IMR-90 (cell line): ENCODE results near the gene CHRNB1. TPM values are rescaled to one million over a fixed set of nuclear protein-coding genes. Genes with fewer than 3 reads are reported as not detected.

Experiments used
- ATAC-seq: fragments of 200-7000 bp; cut with Tn5 transposase; 2 replicates; pipeline ENCODE4 v1.9.1; 2020; ENCODE audit warnings: low read depth, mild to moderate bottlenecking, moderate library complexity
- BruUV-seq: library from RNA; stranded (reverse); fragments of 400-500 nt; replicated peaks from 2 replicates; lab custom pipeline; 2021; lab: Mats Ljungman, UMichigan
- CTCF ChIA-PET: fragments of 300-600 bp; formaldehyde crosslinking; extraction: SDS; loops from one replicate; lab custom pipeline; 2021; ENCODE audit warnings: antibody characterized with exemption; lab: Yijun Ruan, JAX
- POLR2A ChIA-PET: fragments of 300-600 bp; sonication (Branson Sonifier 250); formaldehyde crosslinking; loops from one replicate; lab custom pipeline; 2022; ENCODE audit warnings: antibody characterized with exemption; ENCODE audit not compliant: unreplicated experiment; lab: Charles Lee
- DNase-seq: peaks from one replicate; pipeline ENCODE4 v3.0.0; 2013
- H2AFZ ChIP-seq: replicated peaks from 2 replicates; pipeline ENCODE3; 2013; ENCODE audit warnings: low read length, mild to moderate bottlenecking; ENCODE audit not compliant: poor library complexity
- H2AK5ac ChIP-seq: 2 replicates; pipeline ENCODE4 v1.6.1; 2013; ENCODE audit warnings: low read depth, low read length, inconsistent platforms
- H2AK9ac ChIP-seq: replicated peaks from 2 replicates; pipeline ENCODE3; 2013; ENCODE audit warnings: mild to moderate bottlenecking, low read depth, low read length, moderate library complexity; ENCODE audit not compliant: poor library complexity
- H2BK120ac ChIP-seq: 2 replicates; pipeline ENCODE4 v1.6.1; 2013; ENCODE audit warnings: low read depth, low read length, inconsistent platforms
- H2BK15ac ChIP-seq: 3 replicates; pipeline ENCODE4 v1.6.1; 2013; ENCODE audit warnings: low read depth, low read length, inconsistent platforms
- H2BK20ac ChIP-seq: 2 replicates; pipeline ENCODE4 v1.6.1; 2013; ENCODE audit warnings: low read depth, mild to moderate bottlenecking, inconsistent platforms, low read length, moderate library complexity
- H2BK5ac ChIP-seq: 2 replicates; pipeline ENCODE4 v1.6.1; 2013; ENCODE audit warnings: mild to moderate bottlenecking, low read depth, low read length, inconsistent platforms; ENCODE audit not compliant: poor library complexity, severe bottlenecking
- H3K14ac ChIP-seq: replicated peaks from 2 replicates; pipeline ENCODE4 v1.6.1; 2013; ENCODE audit warnings: low read depth, low read length, inconsistent platforms
- H3K18ac ChIP-seq: 2 replicates; pipeline ENCODE4 v1.6.1; 2013; ENCODE audit warnings: low read depth, low read length, control low read depth
- H3K23ac ChIP-seq: 2 replicates; pipeline ENCODE4 v1.6.1; 2013; ENCODE audit warnings: low read depth, low read length, inconsistent platforms
- H3K27ac ChIP-seq: 2 replicates; pipeline ENCODE4 v1.5.1; 2013; ENCODE audit warnings: mild to moderate bottlenecking, control low read depth, low read length; ENCODE audit not compliant: insufficient read depth
- H3K27me3 ChIP-seq: 2 replicates; pipeline ENCODE4 v1.6.1; 2013; ENCODE audit warnings: low read length; ENCODE audit not compliant: control insufficient read depth, insufficient read depth
- H3K36me3 ChIP-seq: 2 replicates; pipeline ENCODE4 v1.6.1; 2013; ENCODE audit warnings: low read length, mixed read lengths; ENCODE audit not compliant: control insufficient read depth, insufficient read depth
- H3K4ac ChIP-seq: 2 replicates; pipeline ENCODE4 v1.6.1; 2013; ENCODE audit warnings: low read depth, low read length, inconsistent platforms
- H3K4me1 ChIP-seq: 2 replicates; pipeline ENCODE4 v1.6.1; 2013; ENCODE audit warnings: low read length, mixed read lengths; ENCODE audit not compliant: control insufficient read depth, insufficient read depth
- H3K4me2 ChIP-seq: 2 replicates; pipeline ENCODE4 v1.6.1; 2013; ENCODE audit warnings: low read depth, mild to moderate bottlenecking, control low read depth, low read length, moderate library complexity
- H3K4me3 ChIP-seq: 2 replicates; pipeline ENCODE4 v1.5.1; 2013; ENCODE audit warnings: low read depth, mild to moderate bottlenecking, control low read depth, low read length, moderate library complexity; ENCODE audit not compliant: insufficient read depth
- H3K56ac ChIP-seq: 2 replicates; pipeline ENCODE4 v1.6.1; 2013; ENCODE audit warnings: low read length, inconsistent platforms; ENCODE audit not compliant: insufficient read depth; ENCODE audit errors: extremely low read depth
- H3K79me1 ChIP-seq, 2 experiments: 2 replicates each; pipeline ENCODE4 v1.6.1; 2013; ENCODE audit warnings: low read length in 2 of 2, inconsistent platforms in 1 of 2, low read depth in 1 of 2
- H3K9ac ChIP-seq: 2 replicates; pipeline ENCODE4 v1.6.1; 2013; ENCODE audit warnings: low read depth, low read length, control low read depth
- H3K9me1 ChIP-seq: 2 replicates; pipeline ENCODE4 v1.6.1; 2013; ENCODE audit warnings: low read length, inconsistent platforms; ENCODE audit not compliant: insufficient read depth
- H3K9me3 ChIP-seq: 2 replicates; pipeline ENCODE4 v1.6.1; 2013; ENCODE audit warnings: low read length; ENCODE audit not compliant: control insufficient read depth, insufficient read depth
- H4K20me1 ChIP-seq: 2 replicates; pipeline ENCODE4 v1.6.1; 2013; ENCODE audit warnings: low read length, inconsistent platforms; ENCODE audit not compliant: insufficient read depth
- H4K5ac ChIP-seq: 2 replicates; pipeline ENCODE4 v1.6.1; 2013; ENCODE audit warnings: mild to moderate bottlenecking, low read depth, low read length, control low read depth
- H4K8ac ChIP-seq, 2 experiments: 2 replicates each; pipeline ENCODE4 v1.6.1; 2013; ENCODE audit warnings: low read depth in 2 of 2, low read length in 2 of 2, control low read depth in 1 of 2, inconsistent platforms in 1 of 2
- H4K91ac ChIP-seq: 2 replicates; pipeline ENCODE4 v1.6.1; 2013; ENCODE audit warnings: low read depth, low read length, inconsistent platforms; ENCODE audit not compliant: insufficient read depth
- CEBPB ChIP-seq: IDR thresholded peaks from 2 replicates; pipeline ENCODE4 v1.6.1; 2012; ENCODE audit warnings: low read depth, low read length, improper control_type of control experiment
- CHD1 ChIP-seq: IDR thresholded peaks from 2 replicates; pipeline ENCODE4 v1.6.1; 2012; ENCODE audit warnings: low read depth, low read length, improper control_type of control experiment
- ELK1 ChIP-seq: fragments of 150-350 bp; IDR thresholded peaks from 2 replicates; pipeline ENCODE4 v1.6.1; 2016; ENCODE audit warnings: low read depth, mild to moderate bottlenecking, low read length, moderate library complexity, borderline replicate concordance
- MAFK ChIP-seq: IDR thresholded peaks from 2 replicates; pipeline ENCODE4 v1.6.1; 2012; ENCODE audit warnings: low read depth, low read length, improper control_type of control experiment
- RAD21 ChIP-seq: IDR thresholded peaks from 2 replicates; pipeline ENCODE4 v1.6.1; 2012; ENCODE audit warnings: low read length, improper control_type of control experiment
- WGBS, 2 experiments: methylation state at CpG; one replicate each; pipeline versions ENCODE4 v1.1.5 to v1.1.7; 2013; ENCODE audit warnings: missing lambda C conversion rate in 2 of 2; ENCODE audit not compliant: insufficient read length in 1 of 2; ENCODE audit errors: extremely low coverage in 2 of 2; 5-methylcytosine and 5-hydroxymethylcytosine counted together
- dilution Hi-C: fragments of 300-500 bp; cut with HindIII; formaldehyde crosslinking; loops from one replicate; pipeline ENCODE4 v1.14.3; 2018; ENCODE audit warnings: low sequenced_read_pairs; ENCODE audit not compliant: unreplicated experiment
- in situ Hi-C: fragments of 300-500 bp; cut with MboI; formaldehyde crosslinking; loops from 3 replicates; pipeline ENCODE4 v1.14.3; 2019; ENCODE audit warnings: low sequenced_read_pairs, inconsistent platforms, mixed read lengths
- intact Hi-C: fragments of 100-400 bp; cut with micrococcal nuclease; formaldehyde crosslinking; loops from 2 replicates; pipeline ENCODE4 v1.10.0; 2022
- polyA plus RNA-seq, 3 experiments: library from polyadenylated mRNA; depleted of rRNA; stranded (reverse); fragments of >200 nt; gene quantifications; 2 replicates each; pipeline ENCODE4 v1.2.3, GENCODE V29; 2012; ENCODE audit warnings: low replicate concordance in 1 of 3
- total RNA-seq: library from RNA; depleted of rRNA; stranded (reverse); fragments of >200 nt; gene quantifications from 2 replicates; pipeline ENCODE4 v1.2.3, GENCODE V29; 2012

Gene CHRNB1
- total and polyA plus RNA-seq, 2 of the 4 experiments (the other 2 are of a cell fraction) = 4.3 to 6.0 TPM

GRCh38 chr17:7405350-7406234, 39.3 kb upstream of the CHRNB1 start (continued):
- no peak for TF ChIP-seq ELK1

GRCh38 chr17:7406235-7406825, 38.5 kb upstream of the CHRNB1 start:
- Histone ChIP-seq H3K23ac (no peak overlapping the region), H3K9me3 (no peaks in the 10 kb centered on the region), H3K36me3 (peaks cover 26% of the 10 kb centered on the region), H4K91ac (no peak overlapping the region), H3K4ac (no peak overlapping the region), H2BK120ac (no peak overlapping the region), H2BK20ac (no peak overlapping the region), H3K4me2 (peak overlapping the region; percentile 96), H3K9me1 (0 out of 2 replicates have a peak, but pooled peaks cover 4% of the 10 kb centered on the region), H2AK9ac (peak overlapping the region; percentile 89), H2BK15ac (no peak overlapping the region), H3K14ac (no peak overlapping the region), H2AK5ac (peak overlapping the region; percentile 63; the same call in 1 of the 2 replicates), H3K27me3 (no peaks in the 10 kb centered on the region), H4K5ac (no peak overlapping the region), H4K8ac (0 out of 4 replicates have a peak overlapping the region, but pooled peaks of 1 of the 2 experiments have one; percentile 15), H3K9ac (peak overlapping the region; percentile 82), H3K27ac (0 out of 2 replicates have a peak overlapping the region, but pooled peaks have one; percentile 6), H2BK5ac (no peak overlapping the region), H3K4me3 (peak overlapping the region; percentile 94), H3K4me1 (peaks cover 9% of the 10 kb centered on the region), H4K20me1 (peaks cover 7% of the 10 kb centered on the region), H3K18ac (no peak overlapping the region), H3K56ac (no peak overlapping the region), H3K79me1 (peaks cover 11 to 50% of the 10 kb centered on the region in 2 experiments), H2AFZ (peak overlapping the region; percentile 56)
- DNase-seq (no peak), ATAC-seq (no peak)
- ChIA-PET CTCF (interaction anchor here (1.1 kb wide), 1 partner anchor 30 kb away, joined by 3 read pairs; no protein-coding TSS in a partner anchor), POLR2A (interaction anchor here (0.6 to 0.7 kb wide), 2 partner anchors 14 to 31 kb away, joined by 3 to 8 read pairs; partner anchors contain the start of gene SPEM1)
- in situ Hi-C loops (no loop called here), intact Hi-C loops (no loop called here), dilution Hi-C loops (no loop called here)
- WGBS, 2 experiments = 20% methylated on average over 2 of the region's 12 CpGs; no CpG with 5 or more reads in 1 of the 2 experiments
- no peak for TF ChIP-seq RAD21
- no peak for TF ChIP-seq CEBPB
- TF ChIP-seq MAFK = peak; percentile 32; the same call in 1 of the 2 replicates
- TF ChIP-seq CHD1 = no peak
- BruUV-seq = no TSS peak
